ENCODE results near the gene NEDD4L.

GRCh38 chr18:58408665-58409064 is 364.6 kb downstream of the NEDD4L start:
- TF ChIP-seq POLR2AphosphoS5 (IDR thresholded peaks at IDR 0.05) = no peak
- TF ChIP-seq, protein P1, sequence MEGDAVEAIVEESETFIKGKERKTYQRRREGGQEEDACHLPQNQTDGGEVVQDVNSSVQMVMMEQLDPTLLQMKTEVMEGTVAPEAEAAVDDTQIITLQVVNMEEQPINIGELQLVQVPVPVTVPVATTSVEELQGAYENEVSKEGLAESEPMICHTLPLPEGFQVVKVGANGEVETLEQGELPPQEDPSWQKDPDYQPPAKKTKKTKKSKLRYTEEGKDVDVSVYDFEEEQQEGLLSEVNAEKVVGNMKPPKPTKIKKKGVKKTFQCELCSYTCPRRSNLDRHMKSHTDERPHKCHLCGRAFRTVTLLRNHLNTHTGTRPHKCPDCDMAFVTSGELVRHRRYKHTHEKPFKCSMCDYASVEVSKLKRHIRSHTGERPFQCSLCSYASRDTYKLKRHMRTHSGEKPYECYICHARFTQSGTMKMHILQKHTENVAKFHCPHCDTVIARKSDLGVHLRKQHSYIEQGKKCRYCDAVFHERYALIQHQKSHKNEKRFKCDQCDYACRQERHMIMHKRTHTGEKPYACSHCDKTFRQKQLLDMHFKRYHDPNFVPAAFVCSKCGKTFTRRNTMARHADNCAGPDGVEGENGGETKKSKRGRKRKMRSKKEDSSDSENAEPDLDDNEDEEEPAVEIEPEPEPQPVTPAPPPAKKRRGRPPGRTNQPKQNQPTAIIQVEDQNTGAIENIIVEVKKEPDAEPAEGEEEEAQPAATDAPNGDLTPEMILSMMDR (IDR thresholded peaks at IDR 0.05) = no peak

All from esophagus muscularis mucosa (tissue), 3 donors.